IMR-90 (cell line): ENCODE data around the gene SLC8A3. TPM values are rescaled to one million over a fixed set of nuclear protein-coding genes. Genes with fewer than 3 reads are reported as not detected.

Source experiments
- ATAC-seq: fragments of 200-7000 bp; cut with Tn5 transposase; 2 replicates; pipeline ENCODE4 v1.9.1; 2020; ENCODE audit warnings: low read depth, mild to moderate bottlenecking, moderate library complexity
- BruUV-seq: library from RNA; stranded (reverse); fragments of 400-500 nt; replicated peaks from 2 replicates; lab custom pipeline; 2021; lab: Mats Ljungman, UMichigan
- CTCF ChIA-PET: fragments of 300-600 bp; formaldehyde crosslinking; extraction: SDS; loops from one replicate; lab custom pipeline; 2021; ENCODE audit warnings: antibody characterized with exemption; lab: Yijun Ruan, JAX
- POLR2A ChIA-PET: fragments of 300-600 bp; sonication (Branson Sonifier 250); formaldehyde crosslinking; loops from one replicate; lab custom pipeline; 2022; ENCODE audit warnings: antibody characterized with exemption; ENCODE audit not compliant: unreplicated experiment; lab: Charles Lee
- DNase-seq: peaks from one replicate; pipeline ENCODE4 v3.0.0; 2013
- H2AFZ ChIP-seq: replicated peaks from 2 replicates; pipeline ENCODE3; 2013; ENCODE audit warnings: low read length, mild to moderate bottlenecking; ENCODE audit not compliant: poor library complexity
- H2AK5ac ChIP-seq: 2 replicates; pipeline ENCODE4 v1.6.1; 2013; ENCODE audit warnings: low read depth, low read length, inconsistent platforms
- H2AK9ac ChIP-seq: replicated peaks from 2 replicates; pipeline ENCODE3; 2013; ENCODE audit warnings: mild to moderate bottlenecking, low read depth, low read length, moderate library complexity; ENCODE audit not compliant: poor library complexity
- H2BK120ac ChIP-seq: 2 replicates; pipeline ENCODE4 v1.6.1; 2013; ENCODE audit warnings: low read depth, low read length, inconsistent platforms
- H2BK15ac ChIP-seq: 3 replicates; pipeline ENCODE4 v1.6.1; 2013; ENCODE audit warnings: low read depth, low read length, inconsistent platforms
- H2BK20ac ChIP-seq: 2 replicates; pipeline ENCODE4 v1.6.1; 2013; ENCODE audit warnings: low read depth, mild to moderate bottlenecking, inconsistent platforms, low read length, moderate library complexity
- H2BK5ac ChIP-seq: 2 replicates; pipeline ENCODE4 v1.6.1; 2013; ENCODE audit warnings: mild to moderate bottlenecking, low read depth, low read length, inconsistent platforms; ENCODE audit not compliant: poor library complexity, severe bottlenecking
- H3K14ac ChIP-seq: replicated peaks from 2 replicates; pipeline ENCODE4 v1.6.1; 2013; ENCODE audit warnings: low read depth, low read length, inconsistent platforms
- H3K18ac ChIP-seq: 2 replicates; pipeline ENCODE4 v1.6.1; 2013; ENCODE audit warnings: low read depth, low read length, control low read depth
- H3K23ac ChIP-seq: 2 replicates; pipeline ENCODE4 v1.6.1; 2013; ENCODE audit warnings: low read depth, low read length, inconsistent platforms
- H3K27ac ChIP-seq: 2 replicates; pipeline ENCODE4 v1.5.1; 2013; ENCODE audit warnings: mild to moderate bottlenecking, control low read depth, low read length; ENCODE audit not compliant: insufficient read depth
- H3K27me3 ChIP-seq: 2 replicates; pipeline ENCODE4 v1.6.1; 2013; ENCODE audit warnings: low read length; ENCODE audit not compliant: control insufficient read depth, insufficient read depth
- H3K36me3 ChIP-seq: 2 replicates; pipeline ENCODE4 v1.6.1; 2013; ENCODE audit warnings: low read length, mixed read lengths; ENCODE audit not compliant: control insufficient read depth, insufficient read depth
- H3K4ac ChIP-seq: 2 replicates; pipeline ENCODE4 v1.6.1; 2013; ENCODE audit warnings: low read depth, low read length, inconsistent platforms
- H3K4me1 ChIP-seq: 2 replicates; pipeline ENCODE4 v1.6.1; 2013; ENCODE audit warnings: low read length, mixed read lengths; ENCODE audit not compliant: control insufficient read depth, insufficient read depth
- H3K4me2 ChIP-seq: 2 replicates; pipeline ENCODE4 v1.6.1; 2013; ENCODE audit warnings: low read depth, mild to moderate bottlenecking, control low read depth, low read length, moderate library complexity
- H3K4me3 ChIP-seq: 2 replicates; pipeline ENCODE4 v1.5.1; 2013; ENCODE audit warnings: low read depth, mild to moderate bottlenecking, control low read depth, low read length, moderate library complexity; ENCODE audit not compliant: insufficient read depth
- H3K56ac ChIP-seq: 2 replicates; pipeline ENCODE4 v1.6.1; 2013; ENCODE audit warnings: low read length, inconsistent platforms; ENCODE audit not compliant: insufficient read depth; ENCODE audit errors: extremely low read depth
- H3K79me1 ChIP-seq, 2 experiments: 2 replicates each; pipeline ENCODE4 v1.6.1; 2013; ENCODE audit warnings: low read length in 2 of 2, inconsistent platforms in 1 of 2, low read depth in 1 of 2
- H3K9ac ChIP-seq: 2 replicates; pipeline ENCODE4 v1.6.1; 2013; ENCODE audit warnings: low read depth, low read length, control low read depth
- H3K9me1 ChIP-seq: 2 replicates; pipeline ENCODE4 v1.6.1; 2013; ENCODE audit warnings: low read length, inconsistent platforms; ENCODE audit not compliant: insufficient read depth
- H3K9me3 ChIP-seq: 2 replicates; pipeline ENCODE4 v1.6.1; 2013; ENCODE audit warnings: low read length; ENCODE audit not compliant: control insufficient read depth, insufficient read depth
- H4K20me1 ChIP-seq: 2 replicates; pipeline ENCODE4 v1.6.1; 2013; ENCODE audit warnings: low read length, inconsistent platforms; ENCODE audit not compliant: insufficient read depth
- H4K5ac ChIP-seq: 2 replicates; pipeline ENCODE4 v1.6.1; 2013; ENCODE audit warnings: mild to moderate bottlenecking, low read depth, low read length, control low read depth
- H4K8ac ChIP-seq, 2 experiments: 2 replicates each; pipeline ENCODE4 v1.6.1; 2013; ENCODE audit warnings: low read depth in 2 of 2, low read length in 2 of 2, control low read depth in 1 of 2, inconsistent platforms in 1 of 2
- H4K91ac ChIP-seq: 2 replicates; pipeline ENCODE4 v1.6.1; 2013; ENCODE audit warnings: low read depth, low read length, inconsistent platforms; ENCODE audit not compliant: insufficient read depth
- BHLHE40 ChIP-seq: fragments of 150-350 bp; IDR thresholded peaks from 2 replicates; pipeline ENCODE4 v1.6.1; 2016; ENCODE audit warnings: mild to moderate bottlenecking, low read depth, low read length
- CEBPB ChIP-seq: IDR thresholded peaks from 2 replicates; pipeline ENCODE4 v1.6.1; 2012; ENCODE audit warnings: low read depth, low read length, improper control_type of control experiment
- CTCF ChIP-seq: conservative IDR thresholded peaks from 2 replicates; pipeline ENCODE4 v1.5.1; 2012; ENCODE audit warnings: mild to moderate bottlenecking, low read depth, low read length, improper control_type of control experiment
- ELK1 ChIP-seq: fragments of 150-350 bp; IDR thresholded peaks from 2 replicates; pipeline ENCODE4 v1.6.1; 2016; ENCODE audit warnings: low read depth, mild to moderate bottlenecking, low read length, moderate library complexity, borderline replicate concordance
- MAZ ChIP-seq: IDR thresholded peaks from 2 replicates; pipeline ENCODE4 v1.6.1; 2012; ENCODE audit warnings: low read depth, mild to moderate bottlenecking, low read length, improper control_type of control experiment, moderate library complexity, borderline replicate concordance
- MXI1 ChIP-seq: IDR thresholded peaks from 2 replicates; pipeline ENCODE4 v1.6.1; 2012; ENCODE audit warnings: low read depth, mild to moderate bottlenecking, low read length, moderate library complexity, borderline replicate concordance
- NFE2L2 ChIP-seq: fragments of 150-350 bp; IDR thresholded peaks from 2 replicates; pipeline ENCODE4 v1.6.1; 2016; ENCODE audit warnings: low read depth, mild to moderate bottlenecking, low read length
- RCOR1 ChIP-seq: IDR thresholded peaks from 2 replicates; pipeline ENCODE4 v1.6.1; 2012; ENCODE audit warnings: mild to moderate bottlenecking, low read length, improper control_type of control experiment; ENCODE audit not compliant: insufficient replicate concordance
- RFX5 ChIP-seq: IDR thresholded peaks from 2 replicates; pipeline ENCODE4 v1.8.0; 2012; ENCODE audit warnings: low read depth, mild to moderate bottlenecking, low read length, moderate library complexity
- WGBS, 2 experiments: methylation state at CpG; one replicate each; pipeline versions ENCODE4 v1.1.5 to v1.1.7; 2013; ENCODE audit warnings: missing lambda C conversion rate in 2 of 2; ENCODE audit not compliant: insufficient read length in 1 of 2; ENCODE audit errors: extremely low coverage in 2 of 2; 5-methylcytosine and 5-hydroxymethylcytosine counted together
- dilution Hi-C: fragments of 300-500 bp; cut with HindIII; formaldehyde crosslinking; loops from one replicate; pipeline ENCODE4 v1.14.3; 2018; ENCODE audit warnings: low sequenced_read_pairs; ENCODE audit not compliant: unreplicated experiment
- in situ Hi-C: fragments of 300-500 bp; cut with MboI; formaldehyde crosslinking; loops from 3 replicates; pipeline ENCODE4 v1.14.3; 2019; ENCODE audit warnings: low sequenced_read_pairs, inconsistent platforms, mixed read lengths
- intact Hi-C: fragments of 100-400 bp; cut with micrococcal nuclease; formaldehyde crosslinking; loops from 2 replicates; pipeline ENCODE4 v1.10.0; 2022
- polyA plus RNA-seq, 3 experiments: library from polyadenylated mRNA; depleted of rRNA; stranded (reverse); fragments of >200 nt; gene quantifications; 2 replicates each; pipeline ENCODE4 v1.2.3, GENCODE V29; 2012; ENCODE audit warnings: low replicate concordance in 1 of 3
- total RNA-seq: library from RNA; depleted of rRNA; stranded (reverse); fragments of >200 nt; gene quantifications from 2 replicates; pipeline ENCODE4 v1.2.3, GENCODE V29; 2012

Gene SLC8A3
- total and polyA plus RNA-seq, 2 of the 4 experiments (the other 2 are of a cell fraction) = under 0.01 TPM; not detected in 1

GRCh38 chr14:70048313-70048654, 140.5 kb downstream of the SLC8A3 start:
- no peak overlapping the region for H3K18ac ChIP-seq
- no peak overlapping the region for H3K56ac ChIP-seq
- no peaks in the 10 kb centered on the region for H4K20me1 ChIP-seq
- no peak overlapping the region for H3K23ac ChIP-seq
- no peak overlapping the region for H4K5ac ChIP-seq
- ChIA-PET CTCF (no interaction called here), POLR2A (no interaction called here)
- no peaks in the 10 kb centered on the region for H3K79me1 ChIP-seq
- BruUV-seq = no TSS peak
- H2AK5ac ChIP-seq = no peak overlapping the region
- H2BK20ac ChIP-seq = no peak overlapping the region
- H3K4me1 ChIP-seq = no peaks in the 10 kb centered on the region
- no peak for ATAC-seq
- H2BK5ac ChIP-seq = no peak overlapping the region
- peaks cover 2% of the 10 kb centered on the region for H3K27me3 ChIP-seq
- H2BK15ac ChIP-seq = no peak overlapping the region
- H3K27ac ChIP-seq = no peak overlapping the region
- in situ Hi-C loops (no loop called here), dilution Hi-C loops (no loop called here), intact Hi-C loops (loop anchor here (5.0 kb wide), 1 partner anchor 519 kb away; no protein-coding TSS in a partner anchor)
- no peaks in the 10 kb centered on the region for H3K9me3 ChIP-seq
- H3K36me3 ChIP-seq = no peaks in the 10 kb centered on the region
- H3K14ac ChIP-seq = no peak overlapping the region
- no peak overlapping the region for H3K4me2 ChIP-seq
- no peak overlapping the region for H4K8ac ChIP-seq
- no peak for TF ChIP-seq CEBPB
- TF ChIP-seq NFE2L2 = no peak
- TF ChIP-seq MAZ = no peak
- TF ChIP-seq MXI1 = no peak
- TF ChIP-seq CTCF = no peak
- TF ChIP-seq BHLHE40 = no peak
- no peak for TF ChIP-seq RFX5
- TF ChIP-seq ELK1 = no peak
- TF ChIP-seq RCOR1 = no peak
- DNase-seq = no peak
- no peak overlapping the region for H4K91ac ChIP-seq
- no peak overlapping the region for H3K9ac ChIP-seq
- H3K4ac ChIP-seq = no peak overlapping the region
- no peak overlapping the region for H3K4me3 ChIP-seq
- WGBS, 2 experiments = no CpG with 5 or more reads among the region's 1 CpG
- H2AFZ ChIP-seq = no peak overlapping the region
- no peaks in the 10 kb centered on the region for H3K9me1 ChIP-seq
- no peak overlapping the region for H2BK120ac ChIP-seq
- H2AK9ac ChIP-seq = no peak overlapping the region
